SK-N-MC (cell line): ENCODE data around the gene PDC.

ENCODE experiments used
- DNase-seq: peaks from one replicate; pipeline ENCODE4 v3.0.0-alpha.2; 2011; ENCODE audit warnings: low read depth, low spot score
- H3K27ac ChIP-seq: fragments of 200-600 bp; sonication (generic); 2 replicates; pipeline ENCODE4 v1.5.1; 2016; ENCODE audit warnings: mixed run types
- H3K36me3 ChIP-seq: fragments of 200-600 bp; sonication (generic); 2 replicates; pipeline ENCODE4 v1.6.1; 2017; ENCODE audit warnings: antibody characterized with exemption, low read length, mixed read lengths; ENCODE audit not compliant: insufficient read depth
- H3K4me3 ChIP-seq: fragments of 200-600 bp; sonication (generic); 2 replicates; pipeline ENCODE4 v1.5.1; 2016
- H3K9ac ChIP-seq: fragments of 200-600 bp; sonication (generic); 2 replicates; pipeline ENCODE4 v1.8.0; 2017; ENCODE audit warnings: mixed run types, mixed read lengths; ENCODE audit not compliant: insufficient read length
- H3K9me3 ChIP-seq: fragments of 200-600 bp; sonication (generic); 2 replicates; pipeline ENCODE4 v1.6.1; 2017; ENCODE audit warnings: low read depth, mild to moderate bottlenecking, antibody characterized with exemption, low read length, moderate library complexity, mixed read lengths
- EZH2 ChIP-seq: fragments of 200-600 bp; sonication (generic); IDR thresholded peaks from one replicate; pipeline ENCODE4 v1.6.1; 2017; ENCODE audit warnings: antibody characterized with exemption
- FOXP2 ChIP-seq: optimal IDR thresholded peaks from 2 replicates; pipeline ENCODE3; 2011; ENCODE audit warnings: mild to moderate bottlenecking, moderate library complexity; ENCODE audit not compliant: insufficient read depth; ENCODE audit errors: extremely low read length, control extremely low read depth
- POLR2AphosphoS5 ChIP-seq: IDR thresholded peaks from 2 replicates; pipeline ENCODE4 v1.6.1; 2012; ENCODE audit warnings: mild to moderate bottlenecking, low read depth, low read length, borderline replicate concordance

Gene PDC

DNA sequence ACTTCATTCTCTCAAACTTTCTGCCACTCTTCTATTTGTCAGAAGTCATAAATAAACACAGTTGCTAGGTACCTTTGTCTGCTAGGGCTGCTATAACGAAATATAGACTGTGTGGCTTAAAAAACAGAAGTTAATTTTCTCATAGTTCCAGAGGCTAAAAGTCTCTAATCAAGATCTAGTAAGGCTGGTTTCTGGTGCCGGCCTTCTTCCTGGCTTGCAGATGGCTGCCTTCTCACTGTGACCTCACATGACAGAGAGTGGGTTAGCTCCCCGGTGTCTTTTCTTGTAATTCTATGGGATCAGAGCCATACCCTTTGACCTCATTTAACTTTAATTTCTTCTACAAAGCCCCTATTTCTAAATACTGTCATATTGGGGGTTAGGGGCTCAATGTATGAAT is 5.9 kb downstream of the PDC start:
- no peak overlapping the region for H3K4me3 ChIP-seq
- no peak overlapping the region for H3K9ac ChIP-seq
- no peaks in the 10 kb centered on the region for H3K36me3 ChIP-seq
- TF ChIP-seq FOXP2 (no peak), POLR2AphosphoS5 (no peak), EZH2 (no peak)
- no peak overlapping the region for H3K27ac ChIP-seq
- no peak for DNase-seq
- H3K9me3 ChIP-seq = no peaks in the 10 kb centered on the region

DNA sequence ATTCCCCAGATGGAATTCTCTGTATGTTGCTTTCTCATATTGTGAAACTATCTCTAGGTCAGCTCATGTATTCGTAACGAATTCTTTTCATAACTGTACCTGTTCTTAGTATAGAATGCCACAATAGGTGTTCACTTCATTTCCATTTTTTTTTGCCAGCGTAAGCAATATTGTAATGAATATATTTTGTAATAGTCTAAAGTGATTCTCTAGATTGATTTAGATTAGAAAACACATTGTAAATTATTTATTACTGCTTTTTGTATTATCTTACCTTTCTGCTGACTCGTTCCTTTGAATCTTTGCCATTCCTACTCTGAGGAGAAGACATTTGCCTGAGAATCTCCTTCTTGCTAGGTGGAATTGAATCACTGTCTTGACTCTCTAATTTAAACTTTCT is 14.8 kb downstream of the PDC start:
- H3K9me3 ChIP-seq = no peaks in the 10 kb centered on the region
- TF ChIP-seq EZH2 = no peak
- TF ChIP-seq POLR2AphosphoS5 = no peak
- TF ChIP-seq FOXP2 = no peak
- DNase-seq = no peak
- no peak overlapping the region for H3K27ac ChIP-seq
- H3K9ac ChIP-seq = no peak overlapping the region
- no peaks in the 10 kb centered on the region for H3K36me3 ChIP-seq
- no peak overlapping the region for H3K4me3 ChIP-seq

DNA sequence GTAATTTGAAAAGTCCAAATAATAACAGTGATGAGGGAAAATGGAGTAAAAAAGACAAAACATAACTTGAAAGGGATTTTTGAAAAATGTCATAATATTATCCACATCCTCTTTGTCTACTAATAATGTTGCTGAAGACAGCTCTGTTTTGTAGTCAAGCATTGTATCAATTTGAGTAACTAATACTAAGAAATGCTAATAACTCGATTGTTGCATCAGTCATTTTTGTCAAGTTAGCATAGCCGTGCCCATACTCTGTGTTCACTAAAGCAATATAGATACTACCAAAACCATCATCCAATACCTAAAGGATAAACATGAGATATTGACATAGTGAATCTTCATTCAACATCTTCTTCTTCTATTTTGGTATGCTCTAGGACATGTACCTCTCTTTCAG is 17.3 kb downstream of the PDC start:
- TF ChIP-seq EZH2 = no peak
- TF ChIP-seq FOXP2 = no peak
- H3K9me3 ChIP-seq = no peaks in the 10 kb centered on the region
- no peak overlapping the region for H3K27ac ChIP-seq
- no peak overlapping the region for H3K4me3 ChIP-seq
- no peaks in the 10 kb centered on the region for H3K36me3 ChIP-seq
- DNase-seq = no peak
- H3K9ac ChIP-seq = no peak overlapping the region

DNA sequence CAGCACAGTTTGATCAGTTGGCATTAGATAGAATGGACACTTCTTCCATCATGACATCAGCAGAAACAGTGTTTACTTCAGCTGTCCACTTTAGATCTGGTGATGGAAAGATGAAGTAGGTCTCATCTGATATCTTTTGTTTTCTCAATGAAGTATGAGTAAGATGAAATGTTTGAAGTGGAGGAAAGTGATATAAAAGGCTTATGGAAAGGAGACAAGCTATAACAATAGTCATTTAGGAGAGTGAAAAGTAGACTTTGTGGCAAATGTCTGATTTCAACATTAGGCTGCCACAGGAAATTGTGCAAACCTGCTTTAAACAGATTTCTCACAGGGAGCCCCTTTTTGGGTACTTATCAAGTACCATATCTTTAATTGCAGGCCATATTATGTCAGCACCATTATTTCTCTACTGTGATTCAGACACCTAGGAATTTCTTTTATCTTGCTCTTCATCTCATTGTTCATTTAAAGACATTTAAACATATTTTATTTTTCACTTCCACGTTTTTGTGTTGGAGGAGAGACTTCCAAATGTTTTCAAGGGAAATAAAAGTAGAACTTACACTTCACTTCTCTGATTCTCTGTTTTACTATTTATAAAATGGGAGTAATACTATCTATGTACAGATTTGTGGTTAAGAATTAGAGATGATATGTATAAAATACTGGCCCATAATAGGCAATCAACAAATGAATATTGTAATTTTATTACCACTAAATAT is 18.1 kb downstream of the PDC start:
- no peaks in the 10 kb centered on the region for H3K36me3 ChIP-seq
- H3K9me3 ChIP-seq = no peaks in the 10 kb centered on the region
- no peak overlapping the region for H3K4me3 ChIP-seq
- H3K27ac ChIP-seq = no peak overlapping the region
- no peak for DNase-seq
- no peak overlapping the region for H3K9ac ChIP-seq
- TF ChIP-seq EZH2 (no peak), FOXP2 (no peak), POLR2AphosphoS5 (no peak)

DNA sequence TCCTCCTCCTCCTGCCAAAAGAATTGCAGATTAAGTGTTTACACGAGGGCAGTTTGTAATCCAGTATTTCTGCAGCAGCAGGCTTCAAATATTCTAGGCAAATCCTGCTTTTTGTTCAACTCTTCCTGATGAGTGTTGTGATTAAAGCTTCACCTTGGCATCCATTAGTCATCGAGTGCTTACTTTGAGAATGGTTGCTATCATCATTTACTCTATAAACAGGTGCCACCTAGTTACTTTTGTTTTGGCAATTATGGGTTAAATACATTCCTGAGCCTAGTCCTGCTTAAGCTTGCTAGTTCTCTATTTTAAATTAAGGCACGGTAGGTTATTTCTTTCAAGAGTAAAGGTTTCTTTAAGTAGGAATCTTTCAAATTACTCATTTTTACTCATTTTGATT is 20.3 kb downstream of the PDC start:
- Histone ChIP-seq H3K9me3 (no peaks in the 10 kb centered on the region), H3K9ac (no peak overlapping the region), H3K27ac (no peak overlapping the region), H3K36me3 (no peaks in the 10 kb centered on the region), H3K4me3 (no peak overlapping the region)
- no peak for TF ChIP-seq POLR2AphosphoS5
- TF ChIP-seq FOXP2 = no peak
- no peak for TF ChIP-seq EZH2
- no peak for DNase-seq

DNA sequence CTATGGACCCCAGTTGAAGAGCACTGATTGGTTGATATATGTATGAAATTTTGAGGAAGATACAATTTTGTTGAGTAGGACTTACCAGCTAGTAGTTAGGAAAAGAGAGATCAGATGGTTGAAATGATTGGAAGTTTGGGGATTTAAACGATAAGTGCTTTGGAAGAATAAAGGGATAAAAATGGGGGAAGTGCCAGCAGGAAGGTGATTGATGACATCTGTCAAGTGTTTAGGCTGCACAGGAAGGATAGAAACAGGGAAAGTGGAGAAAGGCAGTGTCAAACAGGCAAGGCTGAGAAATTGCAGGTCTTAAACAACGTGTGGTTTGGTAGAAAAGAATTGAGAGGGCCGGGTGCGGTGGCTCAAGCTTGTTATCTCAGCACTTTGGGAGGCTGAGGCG is 22.3 kb downstream of the PDC start:
- Histone ChIP-seq H3K9me3 (no peaks in the 10 kb centered on the region), H3K36me3 (no peaks in the 10 kb centered on the region), H3K4me3 (no peak overlapping the region), H3K9ac (no peak overlapping the region), H3K27ac (no peak overlapping the region)
- no peak for TF ChIP-seq POLR2AphosphoS5
- TF ChIP-seq EZH2 = no peak
- TF ChIP-seq FOXP2 = no peak
- DNase-seq = no peak

DNA sequence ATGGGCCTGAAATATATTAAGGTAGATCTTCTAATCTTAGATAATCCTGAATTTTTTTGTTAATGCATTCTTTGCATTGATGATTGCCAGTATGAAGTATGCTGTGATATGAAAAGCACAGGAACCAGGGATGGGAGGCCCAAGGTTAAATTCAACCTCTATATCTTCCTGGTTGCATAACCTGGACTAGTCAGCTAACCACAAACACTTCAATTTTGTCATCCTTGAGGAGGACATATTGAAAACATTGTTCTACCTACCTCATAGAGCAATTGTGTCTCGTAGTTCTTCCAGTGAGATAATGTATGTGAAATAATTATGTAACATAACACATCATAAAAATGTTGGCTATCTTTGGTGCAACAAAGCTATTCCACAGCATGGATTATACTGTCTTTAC is 25.6 kb downstream of the PDC start:
- Histone ChIP-seq H3K4me3 (no peak overlapping the region), H3K36me3 (no peaks in the 10 kb centered on the region), H3K9me3 (no peaks in the 10 kb centered on the region), H3K9ac (no peak overlapping the region), H3K27ac (no peak overlapping the region)
- DNase-seq = no peak
- no peak for TF ChIP-seq EZH2
- no peak for TF ChIP-seq FOXP2
- TF ChIP-seq POLR2AphosphoS5 = no peak

DNA sequence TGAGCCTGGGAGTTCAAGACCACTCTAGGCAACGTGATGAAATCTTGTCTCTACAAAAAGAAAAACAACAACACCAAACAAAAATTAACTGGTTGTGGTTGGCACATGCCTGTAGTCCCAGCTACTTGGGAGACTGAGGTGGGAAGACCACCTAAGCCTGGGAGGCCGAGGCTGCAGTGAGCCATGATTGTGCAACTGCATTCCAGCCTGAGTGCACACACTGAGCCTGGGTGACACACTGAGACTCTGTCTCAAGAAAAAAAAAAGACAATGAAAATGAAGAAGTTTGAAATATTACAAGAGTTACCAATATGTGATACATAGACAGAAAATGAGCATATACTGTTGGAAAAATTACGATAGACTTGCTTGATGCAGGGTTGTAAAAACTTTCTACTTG is 31.9 kb downstream of the PDC start:
- H3K27ac ChIP-seq = no peak overlapping the region
- no peaks in the 10 kb centered on the region for H3K9me3 ChIP-seq
- no peak overlapping the region for H3K4me3 ChIP-seq
- H3K9ac ChIP-seq = no peak overlapping the region
- DNase-seq = no peak
- TF ChIP-seq POLR2AphosphoS5 = no peak
- no peak for TF ChIP-seq EZH2
- TF ChIP-seq FOXP2 = no peak
- H3K36me3 ChIP-seq = no peaks in the 10 kb centered on the region

DNA sequence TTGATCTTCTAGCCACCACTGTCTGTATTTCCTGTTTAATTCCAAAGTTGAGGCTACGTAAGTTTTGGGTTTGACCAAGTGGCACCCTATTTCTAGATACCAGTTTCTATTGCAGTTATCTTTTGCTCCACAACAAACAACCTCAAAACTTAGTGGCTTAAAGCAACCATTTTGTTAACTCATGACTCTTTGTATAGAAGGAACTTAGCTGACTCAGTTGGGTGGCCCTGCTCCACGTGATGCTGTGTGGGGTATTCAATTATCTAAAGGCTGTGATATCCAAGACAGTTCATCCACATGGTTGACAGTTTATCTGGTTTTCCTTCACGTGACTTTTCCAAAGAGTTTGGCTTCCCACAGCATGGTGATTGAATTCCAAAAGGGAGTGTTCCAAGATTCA is 34.8 kb downstream of the PDC start:
- Histone ChIP-seq H3K4me3 (no peak overlapping the region), H3K9me3 (no peaks in the 10 kb centered on the region), H3K36me3 (no peaks in the 10 kb centered on the region), H3K27ac (no peak overlapping the region), H3K9ac (no peak overlapping the region)
- DNase-seq = no peak
- TF ChIP-seq FOXP2 = no peak
- TF ChIP-seq POLR2AphosphoS5 = no peak
- no peak for TF ChIP-seq EZH2
